NB4 (cell line): ENCODE data around the gene ZNF500.
"Not testable (repeated sequence)": the region's sequence is repeated elsewhere in the genome, so short reads cannot be mapped to it uniquely, and the experiment has no call there.

Experiments used
- DNase-seq: peaks from one replicate; pipeline ENCODE4 v3.0.0; 2010; ENCODE audit warnings: low read depth
- H3K4me3 ChIP-seq: one replicate; pipeline ENCODE4 v1.5.1; 2011; ENCODE audit warnings: mild to moderate bottlenecking, low read depth, low read length, moderate library complexity
- MYC ChIP-seq: IDR thresholded peaks from 2 replicates; pipeline ENCODE4 v1.6.1; 2011; ENCODE audit warnings: low read depth, low read length
- POLR2A ChIP-seq: IDR thresholded peaks from 2 replicates; pipeline ENCODE4 v1.6.1; 2011; ENCODE audit warnings: mild to moderate bottlenecking; ENCODE audit not compliant: insufficient read length; ENCODE audit errors: extremely low read depth
- TF ChIP-seq, protein P1 (sequence below): IDR thresholded peaks from one replicate; pipeline ENCODE4 v1.5.1; 2012; ENCODE audit warnings: low read depth, low read length
- TF ChIP-seq, protein P2 (sequence below): IDR thresholded peaks from 2 replicates; pipeline ENCODE4 v1.6.1; 2011; ENCODE audit warnings: low read depth, low read length

The ZNF500 gene

DNA sequence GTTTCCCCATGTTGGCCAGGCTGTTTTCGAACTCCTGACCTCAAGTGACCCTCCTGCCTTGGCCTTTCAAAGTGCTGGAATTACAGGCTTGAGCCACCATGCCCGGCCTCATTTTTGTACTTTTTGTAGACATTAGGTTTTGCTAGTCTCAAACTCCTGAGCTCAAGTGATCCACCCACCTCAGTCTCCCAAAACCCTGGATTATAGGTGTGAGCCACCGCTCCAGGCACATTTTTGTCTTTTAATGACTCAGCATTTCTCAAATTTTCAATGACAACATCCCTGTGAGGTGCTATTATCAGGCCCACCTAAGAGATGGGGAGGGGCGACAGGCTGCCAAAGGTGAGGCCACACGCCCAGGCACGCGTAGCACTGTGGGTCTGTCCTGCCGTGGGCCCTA, 20.1 kb upstream of the ZNF500 start:
- no peak overlapping the region for H3K4me3 ChIP-seq
- no peak for TF ChIP-seq POLR2A
- TF ChIP-seq, protein P1, sequence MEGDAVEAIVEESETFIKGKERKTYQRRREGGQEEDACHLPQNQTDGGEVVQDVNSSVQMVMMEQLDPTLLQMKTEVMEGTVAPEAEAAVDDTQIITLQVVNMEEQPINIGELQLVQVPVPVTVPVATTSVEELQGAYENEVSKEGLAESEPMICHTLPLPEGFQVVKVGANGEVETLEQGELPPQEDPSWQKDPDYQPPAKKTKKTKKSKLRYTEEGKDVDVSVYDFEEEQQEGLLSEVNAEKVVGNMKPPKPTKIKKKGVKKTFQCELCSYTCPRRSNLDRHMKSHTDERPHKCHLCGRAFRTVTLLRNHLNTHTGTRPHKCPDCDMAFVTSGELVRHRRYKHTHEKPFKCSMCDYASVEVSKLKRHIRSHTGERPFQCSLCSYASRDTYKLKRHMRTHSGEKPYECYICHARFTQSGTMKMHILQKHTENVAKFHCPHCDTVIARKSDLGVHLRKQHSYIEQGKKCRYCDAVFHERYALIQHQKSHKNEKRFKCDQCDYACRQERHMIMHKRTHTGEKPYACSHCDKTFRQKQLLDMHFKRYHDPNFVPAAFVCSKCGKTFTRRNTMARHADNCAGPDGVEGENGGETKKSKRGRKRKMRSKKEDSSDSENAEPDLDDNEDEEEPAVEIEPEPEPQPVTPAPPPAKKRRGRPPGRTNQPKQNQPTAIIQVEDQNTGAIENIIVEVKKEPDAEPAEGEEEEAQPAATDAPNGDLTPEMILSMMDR = no peak
- TF ChIP-seq MYC = no peak
- TF ChIP-seq, protein P2, sequence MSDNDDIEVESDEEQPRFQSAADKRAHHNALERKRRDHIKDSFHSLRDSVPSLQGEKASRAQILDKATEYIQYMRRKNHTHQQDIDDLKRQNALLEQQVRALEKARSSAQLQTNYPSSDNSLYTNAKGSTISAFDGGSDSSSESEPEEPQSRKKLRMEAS = no peak
- DNase-seq = no peak

DNA sequence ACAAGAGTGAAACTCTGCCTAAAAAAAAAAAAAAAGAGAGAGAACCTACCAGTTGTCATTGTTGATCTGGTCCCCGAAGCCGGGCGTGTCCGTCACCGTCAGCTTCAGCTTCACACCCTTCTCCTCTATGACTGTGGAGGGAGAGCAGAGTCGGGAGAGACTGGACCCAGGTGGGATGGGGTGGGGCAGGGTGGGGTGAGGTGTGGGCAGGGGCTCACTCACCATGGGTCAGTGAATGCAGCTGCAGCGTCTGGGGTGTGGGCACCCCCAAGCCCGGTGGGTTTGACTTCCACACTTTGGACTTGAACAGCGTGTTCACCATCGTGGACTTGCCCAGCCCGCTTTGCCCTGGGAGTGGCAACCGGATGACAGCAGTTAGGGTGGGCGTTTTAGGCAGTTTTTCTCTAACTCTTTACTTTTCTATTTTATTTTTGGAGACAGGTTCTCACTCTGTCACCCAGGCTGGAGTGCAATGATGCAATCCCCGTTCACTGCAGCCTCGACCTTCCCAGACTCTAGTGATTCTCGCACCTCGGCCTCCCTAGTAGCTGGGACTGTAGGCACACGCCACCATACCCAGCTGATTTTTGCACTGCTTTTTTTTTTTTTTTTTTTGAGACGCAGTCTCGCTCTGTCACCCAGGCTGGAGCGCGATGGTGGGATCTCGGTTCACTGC, 18.9 kb upstream of the ZNF500 start:
- no peak overlapping the region for H3K4me3 ChIP-seq
- TF ChIP-seq, protein P2 = no peak
- TF ChIP-seq POLR2A (no peak), MYC (no peak)
- TF ChIP-seq, protein P1 = no peak
- no peak for DNase-seq

DNA sequence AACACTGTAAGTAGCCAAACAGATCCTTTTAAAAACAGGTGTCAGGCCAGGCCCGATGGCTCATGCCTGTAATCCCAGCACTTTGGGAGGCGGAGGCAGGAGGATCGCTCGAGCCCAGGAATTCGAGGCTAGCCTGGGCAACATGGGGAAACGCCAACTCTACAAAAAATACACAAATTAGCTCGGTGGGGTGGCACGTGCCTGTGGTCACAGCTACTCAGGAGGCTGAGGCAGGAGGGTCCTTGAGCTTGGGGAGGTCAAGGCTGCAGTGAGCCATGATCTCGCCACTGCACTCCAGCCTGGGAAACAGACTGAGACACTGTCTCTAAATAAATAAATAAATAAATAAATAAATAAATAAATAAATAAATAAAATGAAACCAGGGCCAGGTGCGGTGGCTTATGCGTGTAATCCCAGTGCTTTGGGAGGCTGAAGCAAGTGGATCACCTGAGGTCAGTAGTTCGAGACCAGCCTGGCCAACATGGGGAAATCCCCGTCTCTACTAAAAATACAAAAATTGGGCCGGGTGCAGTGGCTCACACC, 17.6 kb upstream of the ZNF500 start:
- not testable (repeated sequence) for DNase-seq, H3K4me3 ChIP-seq

DNA sequence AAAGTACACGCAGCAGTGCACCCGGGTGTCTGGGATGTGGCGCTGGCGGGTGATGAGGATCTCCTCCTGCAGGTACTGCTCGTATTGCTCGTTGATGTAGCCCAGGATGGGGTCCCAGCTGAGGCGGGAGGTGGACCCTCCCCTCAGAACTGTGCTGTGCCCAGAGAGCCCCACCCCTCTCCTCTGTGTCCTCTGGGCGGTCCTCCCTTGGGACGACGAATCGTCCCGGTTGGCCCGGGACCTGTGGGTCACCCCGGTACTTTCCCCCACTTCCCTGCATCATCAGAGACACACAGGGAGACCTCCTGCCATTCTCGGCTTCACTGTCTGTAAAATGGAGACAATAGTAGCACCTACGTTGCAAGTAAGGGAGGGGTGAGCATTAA, 17.0 kb upstream of the ZNF500 start:
- no peak for DNase-seq
- TF ChIP-seq MYC (no peak), POLR2A (no peak)
- TF ChIP-seq, protein P2 = no peak
- TF ChIP-seq, protein P1 = no peak
- no peak overlapping the region for H3K4me3 ChIP-seq

DNA sequence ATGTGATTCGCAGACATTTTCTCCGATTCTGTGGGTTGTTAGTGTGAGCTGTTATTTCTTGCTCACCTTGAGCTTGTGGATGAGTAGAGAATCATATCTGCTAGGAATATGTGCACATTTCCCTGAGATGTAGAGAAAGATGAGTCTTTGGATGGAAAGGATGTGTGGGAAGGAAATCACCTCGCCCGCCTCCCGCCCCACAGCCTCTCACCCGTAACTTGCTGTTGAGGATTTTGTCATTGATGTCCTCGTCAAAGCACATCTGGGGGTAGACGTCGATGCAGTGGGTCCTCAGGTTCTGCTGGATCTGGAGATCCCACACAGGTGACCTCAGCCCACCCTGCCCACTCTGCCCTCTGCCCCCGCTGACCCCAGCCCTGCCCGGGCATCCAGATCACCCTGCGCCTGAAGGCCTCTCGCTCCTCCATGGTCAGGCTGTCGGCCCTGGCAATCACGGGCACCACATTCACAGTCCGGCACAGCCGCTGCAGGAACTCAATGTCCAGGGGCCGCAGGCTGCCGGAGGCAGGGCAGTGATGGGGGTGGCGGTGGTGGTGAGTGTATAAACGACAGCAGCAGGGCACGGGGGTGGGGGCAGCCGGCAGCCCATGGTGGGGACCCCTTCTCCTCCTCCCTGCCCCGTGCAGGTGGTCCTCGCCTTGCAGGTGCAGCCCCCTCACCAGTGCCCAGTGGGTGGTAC, 16.4 kb upstream of the ZNF500 start:
- TF ChIP-seq, protein P2 = no peak
- no peak for TF ChIP-seq MYC
- TF ChIP-seq, protein P1 = no peak
- TF ChIP-seq POLR2A = no peak
- no peak overlapping the region for H3K4me3 ChIP-seq
- DNase-seq = no peak

DNA sequence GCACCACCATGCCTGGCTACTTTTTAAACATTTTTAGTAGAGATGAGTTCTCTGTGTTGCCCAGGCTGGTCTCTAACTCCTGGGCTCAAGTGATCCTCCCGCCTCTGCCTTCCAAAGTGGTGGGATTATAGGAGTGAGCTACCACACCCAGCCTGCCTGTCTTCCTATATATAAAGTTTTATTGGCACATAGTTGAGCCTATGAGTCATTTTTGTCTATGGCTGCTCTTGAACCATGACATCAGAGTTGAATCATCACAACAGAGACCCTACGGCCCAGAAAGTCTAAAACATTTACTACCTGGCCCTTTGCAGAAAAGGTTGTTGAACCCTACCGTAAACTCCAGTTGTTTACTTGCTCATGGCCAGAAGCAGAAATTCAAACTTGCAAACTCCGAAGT, 13.3 kb upstream of the ZNF500 start:
- DNase-seq = no peak
- TF ChIP-seq, protein P1 = no peak
- TF ChIP-seq POLR2A = no peak
- TF ChIP-seq, protein P2 = no peak
- TF ChIP-seq MYC = no peak
- H3K4me3 ChIP-seq = no peak overlapping the region
